HEK293 (cell line): ENCODE measurements around the gene LMF1.

Experiments used
- CTCF ChIA-PET: fragments of 350-600 bp; formaldehyde crosslinking; extraction: SDS; loops from one replicate; lab custom pipeline; 2021; ENCODE audit warnings: antibody characterized with exemption; lab: Yijun Ruan, JAX
- POLR2A ChIA-PET: fragments of 300-600 bp; formaldehyde crosslinking; extraction: SDS; loops from one replicate; lab custom pipeline; 2020; ENCODE audit warnings: antibody characterized with exemption, inconsistent platforms; lab: Yijun Ruan, JAX
- H3K27ac ChIP-seq: fragments of 200-500 bp; sonication (Bioruptor generic); 2 replicates; pipeline ENCODE4 v1.5.1; 2014; ENCODE audit warnings: low read depth, low read length, control low read depth, inconsistent platforms; ENCODE audit errors: extremely low read depth
- H3K36me3 ChIP-seq, 2 experiments: fragments of 200-500 bp in 1 of 2; sonication (Bioruptor generic) in 1 of 2; 1 replicate in 1 of 2; 2 replicates in 1 of 2; pipeline ENCODE4 v1.5.1; 2014 to 2017; ENCODE audit warnings: inconsistent platforms in 2 of 2, low read length in 2 of 2; ENCODE audit not compliant: control insufficient read depth in 2 of 2, insufficient read depth in 1 of 2
- H3K4me1 ChIP-seq: fragments of 200-500 bp; sonication (Bioruptor generic); 2 replicates; pipeline ENCODE4 v1.5.1; 2014; ENCODE audit warnings: mild to moderate bottlenecking, low read length, inconsistent platforms; ENCODE audit not compliant: control insufficient read depth, insufficient read depth
- H3K4me3 ChIP-seq: 2 replicates; pipeline ENCODE4 v1.5.1; 2011; ENCODE audit warnings: low read depth, mild to moderate bottlenecking, control low read depth, low read length, moderate library complexity
- H3K9me3 ChIP-seq: fragments of 200-500 bp; sonication (Bioruptor generic); 2 replicates; pipeline ENCODE4 v1.5.1; 2014; ENCODE audit warnings: low read depth, low read length, inconsistent platforms; ENCODE audit not compliant: control insufficient read depth, insufficient read depth
- AEBP2 ChIP-seq: fragments of 450-650 bp; formaldehyde crosslinking; IDR thresholded peaks from 2 replicates; pipeline ENCODE4 v1.5.1; 2016; ENCODE audit warnings: missing biosample characterization, missing genetic modification characterization, borderline replicate concordance
- INSM2 ChIP-seq: fragments of 450-650 bp; formaldehyde crosslinking; IDR thresholded peaks from 2 replicates; pipeline ENCODE4 v1.5.1; 2016; ENCODE audit warnings: missing biosample characterization, missing genetic modification characterization
- MEIS1 ChIP-seq: sonication (generic); formaldehyde crosslinking; IDR thresholded peaks from 2 replicates; pipeline ENCODE4 v1.8.1; 2022; ENCODE audit warnings: missing genetic modification reagents, mild to moderate bottlenecking, borderline replicate concordance
- SALL2 ChIP-seq: fragments of 450-650 bp; formaldehyde crosslinking; IDR thresholded peaks from 2 replicates; pipeline ENCODE4 v1.5.0; 2017; ENCODE audit warnings: missing biosample characterization, mild to moderate bottlenecking, missing genetic modification characterization, borderline replicate concordance
- SETDB1 ChIP-seq: IDR thresholded peaks from one replicate; pipeline ENCODE4 v1.6.1; 2017; ENCODE audit warnings: mild to moderate bottlenecking, low read length, moderate library complexity, mixed read lengths; ENCODE audit not compliant: insufficient read length
- TRIM28 ChIP-seq: IDR thresholded peaks from 2 replicates; pipeline ENCODE4 v1.6.1; 2011; ENCODE audit warnings: low read length, control low read depth, borderline replicate concordance
- ZBTB8A ChIP-seq: fragments of 450-650 bp; formaldehyde crosslinking; IDR thresholded peaks from 2 replicates; pipeline ENCODE4 v1.5.1; 2016; ENCODE audit warnings: missing biosample characterization, missing genetic modification characterization
- ZFP3 ChIP-seq: fragments of 450-650 bp; formaldehyde crosslinking; IDR thresholded peaks from 2 replicates; pipeline ENCODE4 v1.5.1; 2016; ENCODE audit warnings: low read depth, missing biosample characterization, missing genetic modification characterization
- ZNF23 ChIP-seq: fragments of 450-650 bp; formaldehyde crosslinking; IDR thresholded peaks from 2 replicates; pipeline ENCODE4 v1.5.1; 2016; ENCODE audit warnings: missing biosample characterization, missing genetic modification characterization, borderline replicate concordance
- ZNF248 ChIP-seq: fragments of 450-650 bp; formaldehyde crosslinking; IDR thresholded peaks from 2 replicates; pipeline ENCODE4 v1.5.1; 2017; ENCODE audit warnings: missing biosample characterization, missing genetic modification characterization
- ZNF302 ChIP-seq: fragments of 450-650 bp; formaldehyde crosslinking; IDR thresholded peaks from 2 replicates; pipeline ENCODE4 v1.5.1; 2016; ENCODE audit warnings: missing biosample characterization, missing genetic modification characterization, low read depth
- ZNF350 ChIP-seq: fragments of 450-650 bp; formaldehyde crosslinking; IDR thresholded peaks from 2 replicates; pipeline ENCODE4 v1.5.0; 2017; ENCODE audit warnings: missing biosample characterization, mild to moderate bottlenecking, missing genetic modification characterization
- ZNF362 ChIP-seq: fragments of 450-650 bp; formaldehyde crosslinking; IDR thresholded peaks from 2 replicates; pipeline ENCODE4 v1.5.1; 2016; ENCODE audit warnings: missing biosample characterization, missing genetic modification characterization
- ZNF433 ChIP-seq: fragments of 450-650 bp; formaldehyde crosslinking; IDR thresholded peaks from 2 replicates; pipeline ENCODE4 v1.5.1; 2016; ENCODE audit warnings: missing biosample characterization, missing genetic modification characterization, low read depth
- ZNF514 ChIP-seq: fragments of 450-650 bp; formaldehyde crosslinking; IDR thresholded peaks from 2 replicates; pipeline ENCODE4 v1.5.1; 2016; ENCODE audit warnings: missing biosample characterization, missing genetic modification characterization

The LMF1 gene

GRCh38 chr16:851871-852270 is 118.9 kb downstream of the LMF1 start (continued):
- TF ChIP-seq INSM2 (no peak), ZNF23 (tag by site-specific recombination) (no peak), SALL2 (tag by site-specific recombination) (no peak), MEIS1 (CRISPR knock-in tag) (no peak)

- H3K9me3 ChIP-seq: no peaks in the 10 kb centered on the region
- H3K36me3 ChIP-seq: no peaks in the 10 kb centered on the region
- ChIA-PET CTCF (no interaction called here), POLR2A (no interaction called here)
- H3K27ac ChIP-seq: no peak overlapping the region
- TF ChIP-seq ZNF514 (tag by site-specific recombination): no peak
- no peak for TF ChIP-seq ZNF350 (tag by site-specific recombination)
- TF ChIP-seq AEBP2 (tag by site-specific recombination): no peak
- no peak for TF ChIP-seq ZNF248 (tag by site-specific recombination)
- TF ChIP-seq ZNF433: no peak
- TF ChIP-seq MEIS1 (CRISPR knock-in tag): no peak
- no peak for TF ChIP-seq ZBTB8A (tag by site-specific recombination)
- no peak for TF ChIP-seq ZFP3 (tag by site-specific recombination)
- TF ChIP-seq ZNF362 (tag by site-specific recombination): no peak
- no peak overlapping the region for H3K4me3 ChIP-seq
- no peaks in the 10 kb centered on the region for H3K4me1 ChIP-seq
Observed at GRCh38 chr16:851209-851810, 119.5 kb downstream of the LMF1 start.

GRCh38 chr16:850668-851067 is 120.1 kb downstream of the LMF1 start:
- Histone ChIP-seq H3K4me1 (no peaks in the 10 kb centered on the region), H3K27ac (no peak overlapping the region), H3K9me3 (no peaks in the 10 kb centered on the region), H3K36me3 (no peaks in the 10 kb centered on the region), H3K4me3 (no peak overlapping the region)
- CTCF ChIA-PET: no interaction called here
- POLR2A ChIA-PET: no interaction called here
- TF ChIP-seq SETDB1 (peak; percentile 61), TRIM28 (peak; percentile 51; the same call in 1 of the 2 replicates), ZNF302 (tag by site-specific recombination) (no peak)
